Stimulated activated CD4-positive, alpha-beta T cell treated with anti-CD3 and anti-CD28 coated beads, Interleukin-1b, Interleukin-23, amount 100 ng/mL, for 48 hours (primary cell): ENCODE data around the gene GABRD.

Experiments
- DNase-seq: peaks from one replicate; pipeline ENCODE4 v3.0.0-alpha.2; 2020

Gene GABRD

GRCh38 chr1:2054560-2054959 lies 35.4 kb downstream of the GABRD start:
- no peak for DNase-seq

- no peak for DNase-seq
Observed at GRCh38 chr1:2055911-2056575, 36.9 kb downstream of the GABRD start.

GRCh38 chr1:2056955-2057590 lies 37.9 kb downstream of the GABRD start:
- DNase-seq = no peak

- no peak for DNase-seq
Observed at GRCh38 chr1:2059290-2059953, 40.3 kb downstream of the GABRD start.

GRCh38 chr1:2060072-2060471 lies 40.9 kb downstream of the GABRD start:
- DNase-seq = no peak

- no peak for DNase-seq
Observed at GRCh38 chr1:2060535-2060934, 41.4 kb downstream of the GABRD start.

GRCh38 chr1:2061065-2061778 lies 42.1 kb downstream of the GABRD start:
- DNase-seq = no peak

GRCh38 chr1:2065699-2066098 lies 46.6 kb downstream of the GABRD start:
- DNase-seq = no peak

- no peak for DNase-seq
Observed at GRCh38 chr1:2067393-2067792, 48.2 kb downstream of the GABRD start.

GRCh38 chr1:2067981-2068380 lies 48.8 kb downstream of the GABRD start:
- DNase-seq = no peak

GRCh38 chr1:2068951-2069350 lies 49.8 kb downstream of the GABRD start:
- DNase-seq = no peak

GRCh38 chr1:2070016-2070415 lies 50.9 kb downstream of the GABRD start:
- DNase-seq = no peak

- no peak for DNase-seq
Observed at GRCh38 chr1:2070800-2071530, 51.8 kb downstream of the GABRD start.

- no peak for DNase-seq
Observed at GRCh38 chr1:2072109-2072806, 53.1 kb downstream of the GABRD start.

GRCh38 chr1:2072891-2073290 lies 53.7 kb downstream of the GABRD start:
- DNase-seq = no peak

- DNase-seq = no peak
Observed at GRCh38 chr1:2073382-2074230, 54.5 kb downstream of the GABRD start.

GRCh38 chr1:2074396-2074795 lies 55.3 kb downstream of the GABRD start:
- no peak for DNase-seq

GRCh38 chr1:2074944-2075740 lies 56.0 kb downstream of the GABRD start:
- DNase-seq = no peak

GRCh38 chr1:2076826-2077225 lies 57.7 kb downstream of the GABRD start:
- no peak for DNase-seq

- no peak for DNase-seq
Observed at GRCh38 chr1:2078170-2078569, 59.0 kb downstream of the GABRD start.
